Lung (tissue), 12 donors: ENCODE data around the gene LRRC10. TPM values are rescaled to one million over a fixed set of nuclear protein-coding genes. Genes with fewer than 3 reads are reported as not detected.

ENCODE experiments used
- ATAC-seq: fragments of 200-7000 bp; cut with Tn5 transposase; one replicate; pipeline ENCODE4 v1.9.1; 2020; ENCODE audit warnings: moderate number of reproducible peaks; ENCODE audit not compliant: insufficient read depth, low FRiP score
- DNase-seq, 3 donors: peaks; one replicate each; pipeline ENCODE4 v3.0.0-alpha.2; 2013 to 2017
- H3K27ac ChIP-seq, 2 donors: one replicate each; pipeline ENCODE4 v1.5.1; 2013; ENCODE audit warnings: mild to moderate bottlenecking in 2 of 2, moderate library complexity in 2 of 2, control low read depth in 1 of 2, inconsistent platforms in 1 of 2, low read depth in 1 of 2, low read length in 1 of 2
- H3K27me3 ChIP-seq, 3 donors: one replicate each; pipeline ENCODE4 v1.5.1; 2013; ENCODE audit warnings: low read length in 2 of 3; ENCODE audit not compliant: control insufficient read depth in 3 of 3, insufficient read depth in 3 of 3
- H3K36me3 ChIP-seq, 4 donors: one replicate each; pipeline ENCODE4 v1.5.1; 2013; ENCODE audit warnings: low read length in 4 of 4, mild to moderate bottlenecking in 1 of 4, moderate library complexity in 1 of 4; ENCODE audit not compliant: control insufficient read depth in 4 of 4, insufficient read depth in 4 of 4
- H3K4me1 ChIP-seq, 5 donors: one replicate each; pipeline ENCODE4 v1.5.1; 2013; ENCODE audit warnings: low read length in 5 of 5, mild to moderate bottlenecking in 2 of 5, moderate library complexity in 1 of 5; ENCODE audit not compliant: control insufficient read depth in 5 of 5, insufficient read depth in 5 of 5
- H3K4me3 ChIP-seq: one replicate; pipeline ENCODE4 v1.5.1; 2013; ENCODE audit warnings: mild to moderate bottlenecking, control low read depth, moderate library complexity
- H3K9ac ChIP-seq, 2 donors: one replicate each; pipeline ENCODE4 v1.5.1; 2013; ENCODE audit warnings: low read length in 2 of 2, control low read depth in 1 of 2; ENCODE audit not compliant: insufficient read depth in 1 of 2
- H3K9me3 ChIP-seq, 4 donors: one replicate each; pipeline ENCODE4 v1.5.1; 2013; ENCODE audit warnings: low read length in 3 of 4, mild to moderate bottlenecking in 1 of 4, moderate library complexity in 1 of 4; ENCODE audit not compliant: control insufficient read depth in 4 of 4, insufficient read depth in 3 of 4
- CTCF ChIP-seq: IDR thresholded peaks from 2 replicates; pipeline ENCODE4 v1.5.1; 2012; ENCODE audit warnings: mild to moderate bottlenecking; ENCODE audit errors: control extremely low read depth, extremely low read depth
- WGBS, 2 donors: extraction: QIAGEN DNeasy Blood & Tissue Kit; methylation state at CpG; one replicate each; pipeline ENCODE4 v1.1.7; 2013; 5-methylcytosine and 5-hydroxymethylcytosine counted together
- polyA plus RNA-seq, 2 donors: library from polyadenylated mRNA; stranded (reverse); fragments of 200-250 nt; gene quantifications; one replicate each; pipeline ENCODE4 v1.2.1, GENCODE V29; 2013
- total RNA-seq, 2 donors: library from RNA; depleted of rRNA in 1 of 2; stranded (reverse); fragments of >200 nt in 1 of 2; gene quantifications; one replicate each; pipeline ENCODE4 v1.2.1, GENCODE V29; 2014 to 2021
- donor health status: control.
- donor health status: control.
- donor health status: Bipolar disorder and iron deficiency.
- donor health status: healthy.
- donor health status: DM: yes; HTN: yes; CAD: no.

The LRRC10 gene
- total and polyA plus RNA-seq, 4 donors: 0.40 TPM; not detected in 3

- Histone ChIP-seq H3K4me1 (no peaks in the 10 kb centered on the region), H3K9me3 (no peaks in the 10 kb centered on the region), H3K27ac (no peak overlapping the region), H3K27me3 (no peaks in the 10 kb centered on the region), H3K9ac (no peak overlapping the region), H3K36me3 (peaks cover 6 to 15% (median 8%) of the 10 kb centered on the region in 4 donors), H3K4me3 (no peak overlapping the region)
- no peak for TF ChIP-seq CTCF
- WGBS, 2 donors: 68 to 78% methylated on average over 4 of the region's 4 CpGs
- DNase-seq (no peak), ATAC-seq (no peak)
Observed at GRCh38 chr12:69579029-69579428, 31.7 kb downstream of the LRRC10 start.

GRCh38 chr12:69578283-69578682 is 32.4 kb downstream of the LRRC10 start:
- TF ChIP-seq CTCF: no peak

GRCh38 chr12:69575346-69575745 is 35.4 kb downstream of the LRRC10 start:
- Histone ChIP-seq H3K4me1 (no peaks in the 10 kb centered on the region), H3K27ac (no peak overlapping the region), H3K4me3 (no peak overlapping the region), H3K9me3 (no peaks in the 10 kb centered on the region), H3K36me3 (peaks cover 14 to 22% (median 17%) of the 10 kb centered on the region in 4 donors), H3K9ac (no peak overlapping the region), H3K27me3 (no peaks in the 10 kb centered on the region)
- no peak for TF ChIP-seq CTCF
- 96 to 98% methylated on average over 3 of the region's 3 CpGs for WGBS, 2 donors
- ATAC-seq (no peak), DNase-seq (no peak)

More at GRCh38 chr12:69578283-69578682, 32.4 kb downstream of the LRRC10 start:
- Histone ChIP-seq H3K27me3 (no peaks in the 10 kb centered on the region), H3K27ac (no peak overlapping the region), H3K9ac (no peak overlapping the region), H3K4me1 (no peaks in the 10 kb centered on the region), H3K4me3 (no peak overlapping the region), H3K36me3 (peaks cover 10 to 16% (median 11%) of the 10 kb centered on the region in 4 donors), H3K9me3 (no peaks in the 10 kb centered on the region)
- ATAC-seq: no peak
- DNase-seq: no peak
- 61 to 86% methylated on average over 2 of the region's 2 CpGs for WGBS, 2 donors
